Measurements from ENCODE around the gene APOL4.

DNA sequence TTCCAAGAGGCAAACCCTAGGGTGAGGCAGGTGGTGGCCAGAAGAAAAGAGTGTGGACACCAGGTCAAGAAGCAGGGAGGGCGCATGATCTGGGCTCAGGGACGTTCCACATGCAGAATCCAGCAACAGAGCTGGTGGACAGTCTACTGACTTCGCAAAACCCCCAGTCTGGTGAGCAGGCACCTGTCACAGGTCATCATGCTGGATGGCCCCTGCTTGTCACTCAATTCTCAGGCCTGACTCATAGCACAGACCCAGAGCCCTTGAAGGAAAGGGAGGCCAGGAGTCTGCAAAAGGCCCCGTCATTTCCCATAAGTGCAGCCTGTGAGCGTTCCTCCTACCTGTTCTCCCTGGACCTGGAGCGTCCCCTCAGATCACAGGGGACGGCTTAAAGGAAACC, 18.2 kb downstream of the APOL4 start:
- TF ChIP-seq, protein P1, sequence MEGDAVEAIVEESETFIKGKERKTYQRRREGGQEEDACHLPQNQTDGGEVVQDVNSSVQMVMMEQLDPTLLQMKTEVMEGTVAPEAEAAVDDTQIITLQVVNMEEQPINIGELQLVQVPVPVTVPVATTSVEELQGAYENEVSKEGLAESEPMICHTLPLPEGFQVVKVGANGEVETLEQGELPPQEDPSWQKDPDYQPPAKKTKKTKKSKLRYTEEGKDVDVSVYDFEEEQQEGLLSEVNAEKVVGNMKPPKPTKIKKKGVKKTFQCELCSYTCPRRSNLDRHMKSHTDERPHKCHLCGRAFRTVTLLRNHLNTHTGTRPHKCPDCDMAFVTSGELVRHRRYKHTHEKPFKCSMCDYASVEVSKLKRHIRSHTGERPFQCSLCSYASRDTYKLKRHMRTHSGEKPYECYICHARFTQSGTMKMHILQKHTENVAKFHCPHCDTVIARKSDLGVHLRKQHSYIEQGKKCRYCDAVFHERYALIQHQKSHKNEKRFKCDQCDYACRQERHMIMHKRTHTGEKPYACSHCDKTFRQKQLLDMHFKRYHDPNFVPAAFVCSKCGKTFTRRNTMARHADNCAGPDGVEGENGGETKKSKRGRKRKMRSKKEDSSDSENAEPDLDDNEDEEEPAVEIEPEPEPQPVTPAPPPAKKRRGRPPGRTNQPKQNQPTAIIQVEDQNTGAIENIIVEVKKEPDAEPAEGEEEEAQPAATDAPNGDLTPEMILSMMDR (IDR thresholded peaks at IDR 0.05; ENCODE audit: borderline replicate concordance, extremely low read depth, low read length, poor library complexity, severe bottlenecking), result no peak
- TF ChIP-seq EZH2 (IDR thresholded peaks at IDR 0.05; ENCODE audit: borderline replicate concordance, low read depth, low read length, severe bottlenecking), result no peak

Data from DND-41 (cell line).